ENCODE data around the gene SERTM1.

SERTM1 gene

DNA sequence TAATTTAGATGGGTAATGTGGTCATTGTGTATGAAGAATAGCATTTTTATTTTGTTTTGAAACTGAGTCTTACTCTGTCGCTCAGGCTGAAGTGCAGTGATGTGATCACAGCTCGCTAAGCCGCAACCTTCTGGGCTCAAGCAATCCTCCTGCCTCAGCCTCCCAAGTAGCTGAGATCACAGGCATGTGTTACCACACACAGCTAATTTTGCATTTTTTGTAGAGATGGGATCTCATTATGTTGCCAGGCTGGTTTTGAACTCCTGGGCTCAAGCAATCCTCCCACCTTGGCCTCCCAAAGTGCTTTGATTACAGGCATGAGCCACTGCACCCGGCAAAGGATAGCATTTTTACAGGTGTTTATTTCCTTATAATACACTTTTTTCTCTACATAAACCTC is 36.6 kb downstream of the SERTM1 start:
- no peak for DNase-seq (ENCODE audit: extremely low read depth in 1 of 2, low read depth in 1 of 2)

DNA sequence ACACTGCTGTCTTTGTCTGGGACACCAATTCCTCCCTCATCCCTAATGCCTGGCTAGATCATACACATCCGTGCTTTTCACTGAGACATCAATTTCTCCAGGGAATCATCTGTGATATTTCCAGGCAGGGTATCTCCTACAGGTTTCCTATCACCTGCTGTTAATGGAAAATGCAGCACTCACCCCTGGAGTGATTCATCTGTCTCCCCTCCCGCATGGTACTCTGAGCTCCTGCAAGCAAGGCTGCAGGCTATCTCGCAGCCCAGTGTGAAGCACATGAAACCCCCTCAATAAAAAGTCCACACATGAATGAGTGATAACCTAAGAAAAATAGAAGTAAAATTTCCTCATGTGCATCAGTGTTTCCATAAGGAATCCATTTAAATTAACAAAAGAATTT is 38.5 kb downstream of the SERTM1 start:
- DNase-seq (ENCODE audit: extremely low read depth in 1 of 2, low read depth in 1 of 2) = no peak

DNA sequence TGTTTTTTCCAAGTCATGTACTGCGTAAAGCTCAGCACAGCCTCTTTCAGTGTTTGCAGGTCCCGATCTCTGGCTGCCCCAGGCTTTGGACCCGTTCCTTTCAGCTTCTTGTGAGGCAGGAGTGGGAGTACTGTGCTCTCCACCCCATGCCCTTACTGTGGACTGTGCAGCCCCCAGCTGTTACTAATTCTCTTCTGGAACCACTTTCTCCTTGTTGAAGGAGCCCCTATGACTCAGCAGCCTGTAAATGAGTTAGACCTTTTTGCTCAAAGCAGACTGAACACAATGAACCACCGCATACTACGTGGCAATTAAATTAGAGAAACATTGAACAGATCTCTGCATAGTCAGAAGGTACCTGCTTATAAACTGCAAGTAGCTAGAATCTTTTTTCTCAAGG is 39.0 kb downstream of the SERTM1 start:
- DNase-seq (ENCODE audit: extremely low read depth in 1 of 2, low read depth in 1 of 2) = no peak

GRCh38 chr13:36713887-36714286 is 40.1 kb downstream of the SERTM1 start:
- DNase-seq (ENCODE audit: extremely low read depth in 1 of 2, low read depth in 1 of 2) = no peak

DNA sequence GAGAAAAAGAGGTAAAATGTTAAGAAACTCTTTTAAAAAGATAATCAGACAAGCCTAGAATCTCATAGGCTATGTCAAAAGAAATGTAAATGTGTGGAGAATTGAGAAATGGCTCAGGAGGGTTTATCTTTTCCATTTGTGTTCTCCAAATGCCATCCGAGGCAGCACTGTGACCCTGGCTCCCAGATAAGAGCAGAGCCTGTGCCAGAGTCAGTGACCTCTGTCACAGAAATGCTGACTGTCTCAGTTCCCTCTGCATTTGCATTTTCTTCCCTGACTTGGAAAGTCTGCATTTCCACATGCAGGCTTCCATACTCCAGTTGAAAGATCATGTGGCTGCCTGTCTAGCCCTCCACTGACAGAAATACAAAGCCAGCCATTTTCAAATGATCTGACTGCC is 42.0 kb downstream of the SERTM1 start:
- DNase-seq (ENCODE audit: extremely low read depth in 1 of 2, low read depth in 1 of 2) = no peak

- no peak for DNase-seq (ENCODE audit: extremely low read depth in 1 of 2, low read depth in 1 of 2)
These were observed 43.2 kb downstream of the SERTM1 start for GRCh38 chr13:36717017-36717416.

DNA sequence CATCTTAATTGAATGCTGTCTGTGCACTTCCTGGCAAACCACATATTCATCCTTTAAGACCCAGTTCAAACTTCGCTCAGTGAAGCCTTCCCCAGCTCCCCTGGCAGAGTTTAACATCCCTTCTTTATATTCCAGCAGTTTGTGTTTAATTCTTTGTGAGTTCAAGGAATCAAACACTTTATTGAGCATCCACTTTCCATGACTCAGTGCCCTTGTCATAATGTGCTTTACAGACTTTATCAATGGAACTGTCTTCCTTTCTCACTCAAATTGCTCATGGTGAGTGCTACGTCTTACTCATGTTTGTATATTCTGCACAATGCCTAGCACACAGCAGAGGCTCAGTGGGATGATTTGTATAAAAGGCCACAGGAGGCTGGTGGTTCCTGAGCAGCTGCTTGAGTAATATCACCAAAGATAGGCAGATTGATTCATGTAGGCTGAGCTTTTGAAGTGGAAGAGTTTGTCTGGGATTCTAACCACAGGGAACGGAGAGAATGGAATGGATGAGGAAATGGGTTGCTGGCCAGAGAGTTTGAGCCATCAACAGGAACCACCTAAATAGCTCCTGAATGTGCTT is 44.2 kb downstream of the SERTM1 start:
- no peak for DNase-seq (ENCODE audit: extremely low read depth in 1 of 2, low read depth in 1 of 2)

- DNase-seq (ENCODE audit: extremely low read depth in 1 of 2, low read depth in 1 of 2) = no peak
These were observed 44.9 kb downstream of the SERTM1 start for GRCh38 chr13:36718686-36719085.

- no peak for DNase-seq (ENCODE audit: extremely low read depth in 1 of 2, low read depth in 1 of 2)
These were observed 50.3 kb downstream of the SERTM1 start for GRCh38 chr13:36724141-36724540.

- no peak for DNase-seq (ENCODE audit: extremely low read depth in 1 of 2, low read depth in 1 of 2)
These were observed 52.1 kb downstream of the SERTM1 start for GRCh38 chr13:36725936-36726335.

DNA sequence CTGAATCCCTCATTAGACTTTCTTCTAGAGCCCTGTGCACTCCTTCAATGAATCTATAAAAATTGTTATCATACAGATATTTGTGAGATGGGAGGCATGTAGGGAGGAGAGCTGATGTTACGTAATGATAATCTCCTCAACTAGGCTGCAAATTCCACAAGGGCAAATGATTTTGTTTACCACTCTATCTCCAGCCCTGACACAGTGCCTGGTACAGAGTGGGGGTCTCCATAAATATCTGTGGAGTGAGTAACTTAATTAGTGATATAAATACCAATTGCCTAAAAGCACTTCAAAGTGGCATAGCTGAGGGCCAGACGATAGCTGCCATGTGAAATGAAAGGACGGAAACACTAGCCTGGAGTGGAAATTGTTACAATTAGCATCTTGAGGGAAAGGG is 54.2 kb downstream of the SERTM1 start:
- no peak for DNase-seq (ENCODE audit: extremely low read depth in 1 of 2, low read depth in 1 of 2)

DNA sequence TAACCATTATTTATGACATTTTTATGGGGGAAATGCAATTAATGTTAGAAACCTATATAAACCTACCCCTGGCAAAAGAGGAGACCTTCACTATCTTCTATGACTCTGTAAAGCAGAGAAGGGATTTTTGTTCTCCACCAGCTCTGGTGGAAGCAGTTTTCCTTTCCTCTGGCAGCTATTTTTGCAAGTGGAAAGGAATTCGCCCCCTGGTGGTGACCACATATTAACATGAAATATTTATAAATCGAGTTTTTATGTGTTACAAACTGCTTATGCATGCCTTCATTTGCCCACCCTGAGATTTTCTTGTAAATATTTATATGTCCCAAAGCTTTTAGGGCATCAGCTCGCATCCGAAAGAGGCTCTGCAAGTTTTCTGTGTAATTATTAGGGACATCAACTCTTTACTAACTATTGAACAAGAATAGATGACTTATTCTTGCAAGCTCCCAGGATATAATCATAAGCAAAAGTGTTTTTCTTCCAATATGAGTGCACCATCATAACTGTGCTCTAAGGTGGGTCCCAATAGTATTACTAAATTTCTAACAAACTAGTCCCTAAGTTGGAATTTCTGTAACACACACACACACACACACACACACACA is 62.4 kb downstream of the SERTM1 start:
- DNase-seq (ENCODE audit: extremely low read depth in 1 of 2, low read depth in 1 of 2) = peak in 1 of 2 donors; percentile 2

DNA sequence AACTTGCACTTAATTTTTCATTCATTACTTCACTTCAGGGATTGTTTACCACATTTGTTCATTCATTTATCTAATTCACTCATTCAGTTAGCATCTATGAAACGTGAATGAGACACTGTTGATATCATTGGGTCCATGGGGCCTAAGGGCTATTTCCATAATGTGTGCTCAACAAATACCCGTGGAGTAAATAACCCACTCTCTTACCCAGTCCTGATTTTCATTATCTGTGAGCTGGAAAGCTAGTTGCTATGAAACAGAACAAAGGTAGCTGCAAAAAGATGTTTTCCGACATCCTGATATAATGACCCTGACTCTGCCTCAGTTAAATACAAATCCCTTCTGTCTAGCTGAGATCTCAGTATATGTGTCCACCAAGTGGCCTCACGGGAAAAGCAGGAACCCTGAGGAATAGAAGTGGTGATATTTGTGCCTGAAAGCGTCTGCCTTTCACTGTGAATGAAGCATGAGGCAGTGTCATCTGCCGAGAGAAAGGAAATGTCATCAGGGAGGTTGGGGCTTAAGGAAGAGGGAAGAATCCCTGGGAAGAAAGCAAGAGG is 63.8 kb downstream of the SERTM1 start:
- DNase-seq (ENCODE audit: extremely low read depth in 1 of 2, low read depth in 1 of 2) = no peak

GRCh38 chr13:36745436-36745835 is 71.6 kb downstream of the SERTM1 start:
- no peak for DNase-seq (ENCODE audit: extremely low read depth in 1 of 2, low read depth in 1 of 2)

- no peak for DNase-seq (ENCODE audit: extremely low read depth in 1 of 2, low read depth in 1 of 2)
These were observed 72.2 kb downstream of the SERTM1 start for GRCh38 chr13:36746051-36746450.
